K562 (cell line): ENCODE results near the gene RBFOX2. TPM values are rescaled to one million over a fixed set of nuclear protein-coding genes. Genes with fewer than 3 reads are reported as not detected.

Source experiments
- ARID1B ChIP-seq: fragments of 450-650 bp; IDR thresholded peaks from 2 replicates; pipeline ENCODE4 v1.6.1; 2016; ENCODE audit warnings: antibody characterized with exemption, mild to moderate bottlenecking, inconsistent platforms
- ATF1 ChIP-seq, 2 experiments: fragments of 450-650 bp in 1 of 2; IDR thresholded peaks; 2 replicates each; pipeline ENCODE4 v1.6.1; 2016; ENCODE audit warnings: missing compliant biosample characterization in 1 of 2, missing genetic modification characterization in 1 of 2
- ATF7 ChIP-seq: fragments of 450-650 bp; IDR thresholded peaks from 2 replicates; pipeline ENCODE4 v1.7.1; 2014; ENCODE audit warnings: mild to moderate bottlenecking, moderate library complexity
- CBFA2T3 ChIP-seq: fragments of 450-650 bp; IDR thresholded peaks from 2 replicates; pipeline ENCODE4 v1.6.1; 2017
- CREB1 ChIP-seq, 2 experiments: sonication (generic) in 1 of 2; formaldehyde crosslinking in 1 of 2; IDR thresholded peaks; 2 replicates each; pipeline versions ENCODE4 v1.6.1 to v1.8.0; 2012 to 2022; ENCODE audit warnings: inconsistent platforms in 1 of 2, mild to moderate bottlenecking in 1 of 2, missing genetic modification reagents in 1 of 2, moderate library complexity in 1 of 2
- DPF2 ChIP-seq: fragments of 450-650 bp; IDR thresholded peaks from 2 replicates; pipeline ENCODE4 v1.6.1; 2016
- ETV1 ChIP-seq: fragments of 450-650 bp; conservative IDR thresholded peaks from 2 replicates; pipeline ENCODE4 v1.6.1; 2016; ENCODE audit warnings: missing genetic modification characterization, control low read depth, low read depth, missing compliant biosample characterization
- GABPA ChIP-seq: fragments of 200-800 bp; sonication (Bioruptor generic); conservative IDR thresholded peaks from 2 replicates; pipeline ENCODE4 v1.6.1; 2016; ENCODE audit warnings: low read depth, missing genetic modification characterization, missing compliant biosample characterization
- GABPB1 ChIP-seq: sonication (generic); formaldehyde crosslinking; IDR thresholded peaks from 2 replicates; pipeline ENCODE4 v1.8.0; 2022; ENCODE audit warnings: mild to moderate bottlenecking, missing genetic modification reagents
- JUN ChIP-seq, 2 experiments: sonication (generic) in 1 of 2; formaldehyde crosslinking in 1 of 2; IDR thresholded peaks; 2 replicates each; pipeline versions ENCODE4 v1.6.1 to v1.8.0; 2012 to 2022; ENCODE audit warnings: borderline replicate concordance in 2 of 2, mild to moderate bottlenecking in 2 of 2, improper control_type of control experiment in 1 of 2, low read depth in 1 of 2, low read length in 1 of 2, missing genetic modification reagents in 1 of 2
- L3MBTL2 ChIP-seq: fragments of 450-650 bp; IDR thresholded peaks from 2 replicates; pipeline ENCODE4 v1.6.1; 2016; ENCODE audit warnings: mild to moderate bottlenecking, moderate library complexity
- MEIS2 ChIP-seq: fragments of 450-650 bp; IDR thresholded peaks from 2 replicates; pipeline ENCODE4 v1.6.1; 2014; ENCODE audit warnings: mild to moderate bottlenecking; ENCODE audit not compliant: partially characterized antibody
- RAD21 ChIP-seq, 2 experiments: fragments of 250-450 bp in 1 of 2; fragments of 450-650 bp in 1 of 2; sonication (Bioruptor Pico) in 1 of 2; formaldehyde crosslinking in 1 of 2; IDR thresholded peaks in 1 of 2; conservative IDR thresholded peaks in 1 of 2; 2 replicates each; pipeline versions ENCODE4 v1.4.0 to v1.8.0; 2020 to 2022; ENCODE audit warnings: mild to moderate bottlenecking in 2 of 2, moderate library complexity in 1 of 2
- REST ChIP-seq, 2 experiments: fragments of 450-650 bp; formaldehyde crosslinking in 1 of 2; IDR thresholded peaks; 2 replicates each; pipeline versions ENCODE4 v1.4.0 to v1.6.1; 2014 to 2020; ENCODE audit warnings: mild to moderate bottlenecking in 2 of 2, borderline replicate concordance in 1 of 2, low read depth in 1 of 2
- ZBTB12 ChIP-seq: fragments of 250-450 bp; sonication (Bioruptor Pico); IDR thresholded peaks from 2 replicates; pipeline ENCODE4 v1.4.0; 2020
- ZEB2 ChIP-seq: fragments of 450-650 bp; IDR thresholded peaks from 2 replicates; pipeline ENCODE4 v1.6.1; 2016
- ZNF408 ChIP-seq: fragments of 250-450 bp; sonication (Bioruptor Pico); IDR thresholded peaks from 2 replicates; pipeline ENCODE4 v1.4.0; 2020; ENCODE audit warnings: low read depth, mild to moderate bottlenecking, moderate library complexity
- polyA plus RNA-seq, 8 experiments: library from polyadenylated mRNA; depleted of rRNA in 4 of 8; stranded (reverse) in 5 of 8; unstranded in 3 of 8; fragments of >200 nt; fragmentation: Nextera tagmentation in 2 of 8; fragmentation: Illumina TruSeq in 1 of 8; extraction: Ambion mirVana in 2 of 8; extraction: Trizol in 1 of 8; gene quantifications; 2 replicates each; pipeline versions ENCODE4 v1.2.1 to v1.2.3, GENCODE V29; 2011 to 2014; ENCODE audit warnings: inconsistent platforms in 1 of 8, missing spikeins in 1 of 8
- total RNA-seq, 7 experiments: library from RNA; depleted of rRNA in 6 of 7; stranded (reverse); fragments of >200 nt in 6 of 7; fragmentation: Illumina TruSeq in 2 of 7; extraction: Trizol in 2 of 7; gene quantifications; 2 replicates each; pipeline versions ENCODE4 v1.2.1 to v1.2.3, GENCODE V29; 2011 to 2021; ENCODE audit warnings: low replicate concordance in 1 of 7
- TF ChIP-seq, protein P1 (sequence below): sonication (generic); IDR thresholded peaks from 2 replicates; pipeline ENCODE4 v1.6.1; 2016

RBFOX2 gene
- total and polyA plus RNA-seq, 9 of the 15 experiments (the other 6 are each of a cell fraction or from before 2014, with no cell fraction given), result 5.8 to 24.8 (median 14.2) TPM

DNA sequence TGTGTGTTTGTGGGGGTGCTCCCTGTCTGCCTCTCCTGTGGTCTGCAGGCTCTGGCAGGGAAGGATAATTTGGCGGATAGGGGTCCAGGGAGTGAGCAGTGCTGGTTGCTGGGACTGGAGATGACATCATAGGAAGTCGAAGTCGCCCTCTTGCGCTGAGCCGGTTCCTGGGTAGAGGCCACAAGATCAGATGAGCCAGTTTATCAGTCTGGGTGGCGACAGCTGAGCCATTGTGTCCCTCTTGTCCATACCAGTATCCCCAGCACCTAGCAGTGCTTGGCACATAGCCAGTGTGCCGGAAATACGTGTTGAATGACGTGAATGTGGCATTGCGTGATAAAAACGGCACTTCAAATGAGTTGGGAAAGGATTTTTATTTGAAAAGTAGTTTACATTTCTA lies 301.2 kb downstream of the RBFOX2 start (continued):
- TF ChIP-seq REST (IDR thresholded peaks at IDR 0.05; ENCODE audit: borderline replicate concordance) (peak; percentile 43; the same call in 1 of the 2 replicates), REST (CRISPR knock-in tag; IDR thresholded peaks at IDR 0.05; ENCODE audit: low read depth) (no peak), DPF2 (peak; percentile 39; the same call in 1 of the 2 replicates), RAD21 (CRISPR knock-in tag; conservative IDR thresholded peaks at IDR 0.05 in 1 of 2, IDR thresholded peaks at IDR 0.05 in 1 of 2) (peak; percentile 26 to 33; a peak in 1 of 4 replicates), ARID1B (peak; percentile 51), L3MBTL2 (0 out of 2 replicates have a peak, but pooled peaks have one; percentile 14), ETV1 (tag) (peak; percentile 74), JUN (IDR thresholded peaks at IDR 0.05; ENCODE audit: borderline replicate concordance, low read depth, low read length) (peak; percentile 73; the same call in 1 of the 2 replicates), JUN (CRISPR knock-in tag; IDR thresholded peaks at IDR 0.05; ENCODE audit: borderline replicate concordance) (no peak), ZEB2 (no peak), ATF7 (peak; percentile 97), GABPB1 (CRISPR knock-in tag) (peak; percentile 50; the same call in 1 of the 2 replicates), MEIS2 (peak; percentile 79), ZBTB12 (CRISPR knock-in tag) (0 out of 2 replicates have a peak, but pooled peaks have one; percentile 49), GABPA (tag) (peak; percentile 88), CREB1 (IDR thresholded peaks at IDR 0.05) (0 out of 2 replicates have a peak, but pooled peaks have one; percentile 12), CREB1 (CRISPR knock-in tag; IDR thresholded peaks at IDR 0.05) (no peak), ZNF408 (CRISPR knock-in tag) (no peak), ATF1 (CRISPR knock-in tag; IDR thresholded peaks at IDR 0.05) (no peak), ATF1 (tag; IDR thresholded peaks at IDR 0.05) (peak; percentile 86), CBFA2T3 (0 out of 2 replicates have a peak, but pooled peaks have one; percentile 4)
- TF ChIP-seq, protein P1, sequence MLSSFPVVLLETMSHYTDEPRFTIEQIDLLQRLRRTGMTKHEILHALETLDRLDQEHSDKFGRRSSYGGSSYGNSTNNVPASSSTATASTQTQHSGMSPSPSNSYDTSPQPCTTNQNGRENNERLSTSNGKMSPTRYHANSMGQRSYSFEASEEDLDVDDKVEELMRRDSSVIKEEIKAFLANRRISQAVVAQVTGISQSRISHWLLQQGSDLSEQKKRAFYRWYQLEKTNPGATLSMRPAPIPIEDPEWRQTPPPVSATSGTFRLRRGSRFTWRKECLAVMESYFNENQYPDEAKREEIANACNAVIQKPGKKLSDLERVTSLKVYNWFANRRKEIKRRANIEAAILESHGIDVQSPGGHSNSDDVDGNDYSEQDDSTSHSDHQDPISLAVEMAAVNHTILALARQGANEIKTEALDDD, result peak; percentile 33; the same call in 1 of the 2 replicates
